Thyroid gland (tissue), 4 donors: ENCODE measurements around the gene ZBTB7B. TPM values are rescaled to one million over a fixed set of nuclear protein-coding genes. Genes with fewer than 3 reads are reported as not detected.

Experiments used
- DNase-seq, 2 donors: peaks; one replicate each; pipeline ENCODE4 v3.0.0-alpha.2; 2019
- H3K27ac ChIP-seq, 3 donors: fragments of 200-600 bp; sonication (generic); 1 replicate in 2 of 3; 2 replicates in 1 of 3; pipeline ENCODE4 v1.5.1; 2016 to 2019; ENCODE audit warnings: mild to moderate bottlenecking in 1 of 3, moderate library complexity in 1 of 3
- H3K27me3 ChIP-seq: fragments of 200-600 bp; sonication (generic); one replicate; pipeline ENCODE4 v1.5.1; 2019
- H3K36me3 ChIP-seq, 2 donors: fragments of 200-600 bp; sonication (generic); one replicate each; pipeline ENCODE4 v1.5.1; 2016 to 2019
- H3K4me1 ChIP-seq, 2 donors: fragments of 200-600 bp; sonication (generic); one replicate each; pipeline ENCODE4 v1.5.1; 2017 to 2019
- H3K4me3 ChIP-seq, 3 donors: fragments of 200-600 bp; sonication (generic); replicated peaks in 1 of 3; 1 replicate in 2 of 3; 2 replicates in 1 of 3; pipeline ENCODE4 v1.5.1; 2016; ENCODE audit warnings: mild to moderate bottlenecking in 1 of 3
- H3K9me3 ChIP-seq: fragments of 200-600 bp; sonication (generic); one replicate; pipeline ENCODE4 v1.5.1; 2017
- CTCF ChIP-seq, 6 experiments: fragments of 200-600 bp in 3 of 6; fragments of 450-650 bp in 3 of 6; sonication (generic) in 3 of 6; IDR thresholded peaks; one replicate each; pipeline ENCODE4 v1.5.1; 2016 to 2019; ENCODE audit warnings: antibody characterized with exemption in 6 of 6, mild to moderate bottlenecking in 2 of 6, inconsistent platforms in 1 of 6, moderate library complexity in 1 of 6
- POLR2A ChIP-seq, 2 donors: fragments of 450-650 bp; IDR thresholded peaks; one replicate each; pipeline ENCODE4 v1.6.1; 2017; ENCODE audit warnings: antibody characterized with exemption in 2 of 2, mild to moderate bottlenecking in 2 of 2, moderate library complexity in 1 of 2
- WGBS, 2 donors: methylation state at CpG; one replicate each; pipeline ENCODE4 v1.1.5; 2017; 5-methylcytosine and 5-hydroxymethylcytosine counted together
- intact Hi-C: fragments of 100-400 bp; cut with DNase I; formaldehyde crosslinking; loops from one replicate; pipeline ENCODE4 v1.15.1; 2023
- total RNA-seq, 4 donors: library from RNA; depleted of rRNA; stranded (reverse); fragments of >200 nt; gene quantifications; one replicate each; pipeline ENCODE4 v1.2.3, GENCODE V29; 2016

Gene ZBTB7B
- total RNA-seq, 4 donors from 2014 or later: 35.7 to 89.8 (median 47.3) TPM

DNA sequence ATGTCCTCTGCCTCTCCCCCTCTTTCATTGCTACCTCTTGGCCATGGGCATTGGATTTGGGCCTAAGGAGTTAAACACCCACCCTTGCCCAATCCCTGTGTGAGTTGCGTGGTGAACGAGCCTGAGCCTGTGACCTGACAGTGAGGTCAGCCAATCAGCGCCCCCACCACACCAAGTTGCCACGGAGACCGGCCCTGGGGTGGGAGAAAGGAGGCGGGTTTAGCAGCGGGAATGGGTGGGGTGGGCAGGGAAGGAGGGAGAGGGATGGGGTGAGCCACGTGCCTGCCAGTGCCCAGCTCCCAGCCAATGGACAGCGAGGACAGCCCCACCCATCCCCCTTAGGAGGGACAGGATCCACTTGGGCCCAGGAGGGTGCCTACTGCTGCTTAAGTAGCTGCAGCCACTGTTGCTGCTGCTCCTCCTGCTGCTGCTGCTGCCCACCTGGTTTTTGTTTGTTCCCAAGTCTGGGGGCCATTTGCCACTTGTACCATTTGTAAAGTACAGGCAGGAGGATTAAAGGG is 9.5 kb downstream of the ZBTB7B start:
- Histone ChIP-seq H3K4me1 (peaks cover 59 to 71% of the 10 kb centered on the region in 2 donors), H3K27me3 (no peaks in the 10 kb centered on the region), H3K4me3 (no peak overlapping the region), H3K36me3 (peaks cover 19 to 22% of the 10 kb centered on the region in 2 donors), H3K27ac (peak overlapping the region; percentile 33 to 63 (median 58)), H3K9me3 (no peaks in the 10 kb centered on the region)
- intact Hi-C loops: no loop called here
- DNase-seq: peak; percentile 77 to 92
- 3 to 19% methylated on average over 8 to 9 of the region's 9 CpGs for WGBS, 2 donors
- TF ChIP-seq POLR2A (IDR thresholded peaks at IDR 0.05) (peak in 1 of 2 donors; percentile 45), CTCF (IDR thresholded peaks at IDR 0.05) (no peak)

DNA sequence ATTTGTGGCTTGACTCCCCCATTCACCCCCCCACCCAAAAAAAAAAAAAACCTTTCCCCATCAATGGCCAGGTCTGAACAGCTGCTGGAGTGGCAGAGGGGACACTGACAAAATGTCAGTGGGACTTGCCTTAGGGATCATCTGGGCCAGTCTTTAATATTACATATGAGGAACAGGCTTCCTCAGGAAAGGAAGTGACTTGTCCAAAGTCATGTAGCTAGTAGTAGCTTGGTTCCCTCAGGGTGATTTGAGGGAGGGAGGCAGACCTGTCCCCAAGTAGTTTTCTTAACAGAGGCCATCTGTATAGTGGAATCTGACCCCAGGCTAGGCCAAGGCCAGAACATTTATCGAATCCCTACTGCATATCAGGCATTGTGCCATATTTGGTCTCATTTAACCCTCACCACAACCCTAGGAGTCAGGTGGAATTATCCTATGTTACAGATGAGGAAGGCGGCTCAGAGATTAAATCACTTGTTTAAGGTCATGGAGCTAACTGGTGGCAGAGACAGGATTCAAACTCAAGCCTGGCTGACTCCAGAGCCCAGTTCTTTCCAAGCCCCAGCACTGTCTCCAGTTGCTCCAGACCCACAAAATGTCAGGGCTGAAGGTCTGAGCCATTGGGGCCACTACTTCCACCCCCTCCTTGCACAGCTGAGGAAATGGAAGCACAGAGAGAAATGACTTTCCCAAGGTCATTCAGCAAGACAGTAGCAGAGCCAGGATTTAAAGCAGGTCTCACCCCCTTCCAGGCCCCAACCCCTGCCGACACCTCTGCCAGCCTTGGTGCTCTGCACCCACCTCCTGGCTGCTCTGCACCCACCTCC is 10.4 kb downstream of the ZBTB7B start:
- WGBS, 2 donors: 69 to 79% methylated on average over 3 of the region's 3 CpGs
- TF ChIP-seq CTCF (IDR thresholded peaks at IDR 0.05): no peak
- no peak for TF ChIP-seq POLR2A (IDR thresholded peaks at IDR 0.05)
- no peak for DNase-seq

GRCh38 chr1:155013632-155014031 is 11.0 kb downstream of the ZBTB7B start:
- Histone ChIP-seq H3K27ac (no peak overlapping the region), H3K4me3 (no peak overlapping the region), H3K4me1 (peaks cover 56 to 71% of the 10 kb centered on the region in 2 donors), H3K36me3 (peaks cover 19 to 22% of the 10 kb centered on the region in 2 donors), H3K27me3 (no peaks in the 10 kb centered on the region), H3K9me3 (no peaks in the 10 kb centered on the region)
- WGBS, 2 donors: 60 to 62% methylated on average over 6 to 8 of the region's 8 CpGs
- DNase-seq: no peak
- intact Hi-C loops: no loop called here
- TF ChIP-seq CTCF (IDR thresholded peaks at IDR 0.05) (no peak), POLR2A (IDR thresholded peaks at IDR 0.05) (no peak)

More for the DNA sequence above, 10.4 kb downstream of the ZBTB7B start:
- H3K9me3 ChIP-seq: no peaks in the 10 kb centered on the region
- peaks cover 56 to 71% of the 10 kb centered on the region in 2 donors for H3K4me1 ChIP-seq
- H3K36me3 ChIP-seq: peaks cover 19 to 22% of the 10 kb centered on the region in 2 donors
- peak overlapping the region in 2 of 3 donors; percentile 58 to 63 for H3K27ac ChIP-seq
- intact Hi-C loops: no loop called here
- H3K4me3 ChIP-seq: no peak overlapping the region
- H3K27me3 ChIP-seq: no peaks in the 10 kb centered on the region

DNA sequence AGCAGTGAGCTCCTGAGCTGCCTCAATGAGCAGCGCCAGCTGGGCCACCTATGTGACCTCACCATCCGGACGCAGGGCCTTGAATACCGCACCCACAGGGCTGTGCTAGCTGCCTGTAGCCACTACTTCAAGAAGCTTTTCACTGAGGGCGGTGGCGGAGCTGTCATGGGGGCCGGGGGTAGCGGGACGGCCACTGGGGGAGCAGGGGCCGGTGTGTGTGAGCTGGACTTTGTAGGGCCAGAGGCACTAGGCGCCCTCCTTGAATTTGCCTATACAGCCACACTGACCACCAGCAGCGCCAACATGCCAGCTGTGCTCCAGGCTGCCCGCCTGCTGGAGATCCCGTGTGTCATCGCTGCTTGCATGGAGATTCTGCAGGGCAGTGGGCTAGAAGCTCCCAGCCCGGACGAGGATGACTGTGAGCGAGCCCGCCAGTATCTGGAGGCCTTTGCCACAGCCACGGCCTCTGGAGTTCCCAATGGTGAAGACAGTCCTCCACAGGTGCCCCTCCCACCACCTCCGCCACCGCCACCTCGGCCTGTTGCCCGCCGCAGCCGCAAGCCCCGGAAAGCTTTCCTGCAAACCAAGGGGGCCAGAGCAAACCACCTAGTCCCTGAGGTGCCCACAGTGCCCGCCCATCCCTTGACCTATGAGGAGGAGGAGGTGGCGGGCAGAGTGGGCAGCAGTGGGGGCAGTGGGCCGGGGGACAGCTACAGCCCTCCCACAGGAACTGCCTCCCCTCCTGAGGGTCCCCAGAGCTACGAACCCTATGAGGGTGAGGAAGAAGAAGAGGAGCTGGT is 12.3 kb downstream of the ZBTB7B start:
- Histone ChIP-seq H3K9me3 (no peaks in the 10 kb centered on the region), H3K4me1 (peaks cover 51 to 73% of the 10 kb centered on the region in 2 donors), H3K27ac (peak overlapping the region in 1 of 3 donors; percentile 18), H3K4me3 (no peak overlapping the region), H3K36me3 (peaks cover 19 to 22% of the 10 kb centered on the region in 2 donors), H3K27me3 (no peaks in the 10 kb centered on the region)
- intact Hi-C loops: no loop called here
- TF ChIP-seq CTCF (IDR thresholded peaks at IDR 0.05) (no peak), POLR2A (IDR thresholded peaks at IDR 0.05) (no peak)
- DNase-seq: no peak
- WGBS, 2 donors: 95 to 97% methylated on average over 14 to 16 of the region's 31 CpGs
